SU-DHL-6 (cell line): ENCODE results near the gene CDK4.

Experiments used
- H2AFZ ChIP-seq: fragments of 200-600 bp; sonication (generic); 2 replicates; pipeline ENCODE4 v1.6.1; 2014; ENCODE audit warnings: low read depth, mild to moderate bottlenecking, moderate library complexity, mixed read lengths, antibody characterized with exemption, low read length; ENCODE audit not compliant: severe bottlenecking
- H3F3A ChIP-seq: fragments of 200-600 bp; shearing (Covaris generic); 2 replicates; pipeline ENCODE4 v1.6.0; 2016; ENCODE audit warnings: antibody characterized with exemption, mild to moderate bottlenecking; ENCODE audit not compliant: insufficient read depth
- H3K27ac ChIP-seq: fragments of 200-600 bp; sonication (generic); 2 replicates; pipeline ENCODE4 v1.5.1; 2016; ENCODE audit warnings: low read depth, mild to moderate bottlenecking, low read length, moderate library complexity, mixed read lengths
- H3K27me3 ChIP-seq: fragments of 200-600 bp; sonication (generic), shearing (Covaris generic); 2 replicates; pipeline ENCODE4 v1.6.0; 2014; ENCODE audit warnings: mild to moderate bottlenecking, low read length
- H3K36me3 ChIP-seq: fragments of 200-600 bp; sonication (generic); 2 replicates; pipeline ENCODE4 v1.6.1; 2014; ENCODE audit warnings: mild to moderate bottlenecking, low read length, mixed read lengths
- H3K4me2 ChIP-seq: fragments of 300-600, 200-600 bp; shearing (Covaris generic), sonication (generic); 2 replicates; pipeline ENCODE4 v1.6.0; 2014; ENCODE audit warnings: low read length, low read depth, mild to moderate bottlenecking; ENCODE audit not compliant: poor library complexity, severe bottlenecking
- H3K4me3 ChIP-seq: fragments of 200-600 bp; sonication (generic); 2 replicates; pipeline ENCODE4 v1.5.1; 2014; ENCODE audit warnings: antibody characterized with exemption, low read length, mild to moderate bottlenecking, mixed read lengths; ENCODE audit not compliant: insufficient read depth, poor library complexity, severe bottlenecking
- H3K79me2 ChIP-seq: fragments of 200-600 bp; sonication (generic); 2 replicates; pipeline ENCODE4 v1.6.1; 2014; ENCODE audit warnings: mild to moderate bottlenecking, low read length, moderate library complexity; ENCODE audit not compliant: insufficient read depth
- H3K9ac ChIP-seq: fragments of 200-600 bp; sonication (generic); 2 replicates; pipeline ENCODE4 v1.7.0; 2014; ENCODE audit warnings: mild to moderate bottlenecking, low read length
- H3K9me2 ChIP-seq: fragments of 200-600 bp; sonication (generic); replicated peaks from 2 replicates; pipeline ENCODE4 v1.6.1; 2014; ENCODE audit warnings: low read length; ENCODE audit not compliant: insufficient read depth
- H3K9me3 ChIP-seq: fragments of 200-600 bp; sonication (generic); 2 replicates; pipeline ENCODE4 v1.6.1; 2014; ENCODE audit warnings: low read length, mixed read lengths; ENCODE audit not compliant: insufficient read depth
- H4K20me1 ChIP-seq: fragments of 200-600 bp; sonication (generic); 2 replicates; pipeline ENCODE4 v1.6.1; 2014; ENCODE audit warnings: low read depth, mild to moderate bottlenecking, antibody characterized with exemption, low read length, moderate library complexity, mixed read lengths
- CTCF ChIP-seq: fragments of 200-600 bp; sonication (generic); IDR thresholded peaks from one replicate; pipeline ENCODE4 v1.5.1; 2017; ENCODE audit warnings: antibody characterized with exemption, mild to moderate bottlenecking, low read length, moderate library complexity; ENCODE audit not compliant: insufficient read depth, poor library complexity, severe bottlenecking
- EZH2phosphoT487 ChIP-seq: fragments of 200-600 bp; sonication (generic), shearing (Covaris generic); conservative IDR thresholded peaks from 2 replicates; pipeline ENCODE4 v1.6.1; 2018; ENCODE audit warnings: mild to moderate bottlenecking, antibody characterized with exemption, low read length, moderate library complexity, mixed read lengths

Gene CDK4

DNA sequence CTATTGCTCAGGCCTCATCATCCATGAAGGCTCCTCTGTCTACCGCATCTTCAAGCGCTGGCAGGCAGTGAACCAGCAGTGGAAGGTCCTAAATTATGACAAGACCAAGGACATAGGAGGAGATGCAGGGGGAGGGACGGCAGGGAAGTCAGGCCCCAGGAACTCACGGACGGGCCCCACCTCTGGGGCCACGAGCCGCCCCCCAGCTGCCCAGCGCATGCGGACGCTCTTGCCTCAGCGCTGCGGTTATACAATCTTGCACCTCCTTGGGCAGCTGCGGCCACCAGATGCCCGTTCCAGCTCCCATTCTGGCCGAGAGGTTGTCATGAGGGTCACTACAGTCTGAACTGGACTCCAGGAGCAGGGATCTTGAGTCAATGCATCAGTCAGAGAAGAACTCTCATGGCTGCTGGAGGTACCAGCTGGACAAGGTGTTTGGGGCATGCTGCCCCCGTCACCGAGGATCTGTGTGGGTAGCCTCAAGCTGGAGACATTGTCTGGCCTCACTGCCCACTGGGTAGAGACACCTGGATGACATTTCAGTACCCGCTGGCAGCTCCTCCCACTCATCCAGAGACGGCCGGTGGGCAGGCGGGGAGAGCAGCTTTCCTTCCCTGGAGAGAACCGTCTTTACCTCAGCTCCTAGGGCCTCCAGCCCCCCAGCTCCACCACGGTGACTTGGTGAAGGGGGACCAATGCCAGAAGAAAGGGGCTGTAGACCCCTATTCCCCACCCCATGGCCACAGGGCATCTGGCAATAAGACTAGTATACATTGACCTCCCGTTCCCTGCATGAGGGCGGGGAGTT lies 6.6 kb upstream of the CDK4 start:
- no peaks in the 10 kb centered on the region for H3K36me3 ChIP-seq
- no peak overlapping the region for H3K4me3 ChIP-seq
- H3K9me2 ChIP-seq, result no peaks in the 10 kb centered on the region
- peaks cover 8% of the 10 kb centered on the region for H4K20me1 ChIP-seq
- TF ChIP-seq EZH2phosphoT487, result no peak
- TF ChIP-seq CTCF, result no peak
- no peaks in the 10 kb centered on the region for H3K79me2 ChIP-seq
- no peak overlapping the region for H2AFZ ChIP-seq
- no peaks in the 10 kb centered on the region for H3K27me3 ChIP-seq
- H3K9ac ChIP-seq, result no peak overlapping the region
- peaks cover 19% of the 10 kb centered on the region for H3F3A ChIP-seq
- no peak overlapping the region for H3K4me2 ChIP-seq
- H3K9me3 ChIP-seq, result no peaks in the 10 kb centered on the region
- no peak overlapping the region for H3K27ac ChIP-seq

DNA sequence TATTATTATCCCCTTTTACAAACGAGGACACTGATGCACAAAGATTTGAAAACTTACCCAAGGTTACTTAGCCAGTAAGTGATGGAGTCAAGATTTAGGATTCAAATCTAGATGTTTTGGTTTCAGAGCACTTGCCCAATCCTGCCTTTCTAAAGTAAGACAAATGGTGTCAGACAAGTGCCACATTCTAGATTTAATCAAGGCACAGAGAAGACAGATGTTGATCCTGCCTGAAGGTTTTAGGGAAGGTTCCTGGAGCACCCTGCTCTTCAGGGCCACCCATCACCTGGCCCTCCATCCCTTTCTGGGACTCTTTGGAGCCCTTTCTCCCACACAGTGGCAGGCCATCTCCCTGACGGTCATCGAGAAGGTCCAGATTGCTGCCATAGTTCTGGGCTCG lies 5.7 kb upstream of the CDK4 start:
- no peaks in the 10 kb centered on the region for H3K9me3 ChIP-seq
- no peak overlapping the region for H3K4me3 ChIP-seq
- no peaks in the 10 kb centered on the region for H3K27me3 ChIP-seq
- no peak overlapping the region for H2AFZ ChIP-seq
- H3K9ac ChIP-seq, result no peak overlapping the region
- H3K79me2 ChIP-seq, result no peaks in the 10 kb centered on the region
- peaks cover 8% of the 10 kb centered on the region for H4K20me1 ChIP-seq
- peaks cover 25% of the 10 kb centered on the region for H3F3A ChIP-seq
- H3K27ac ChIP-seq, result no peak overlapping the region
- no peaks in the 10 kb centered on the region for H3K36me3 ChIP-seq
- H3K4me2 ChIP-seq, result no peak overlapping the region
- no peaks in the 10 kb centered on the region for H3K9me2 ChIP-seq
- TF ChIP-seq EZH2phosphoT487, result no peak
- TF ChIP-seq CTCF, result no peak

GRCh38 chr12:57756406-57757341 lies 4.6 kb upstream of the CDK4 start:
- H3F3A ChIP-seq, result peaks cover 25% of the 10 kb centered on the region
- peaks cover 4% of the 10 kb centered on the region for H3K79me2 ChIP-seq
- no peaks in the 10 kb centered on the region for H3K27me3 ChIP-seq
- H3K4me3 ChIP-seq, result peak overlapping the region; percentile 60
- peak overlapping the region; percentile 72 for H3K27ac ChIP-seq
- peak overlapping the region; percentile 92 for H3K4me2 ChIP-seq
- TF ChIP-seq CTCF (peak; percentile 83), EZH2phosphoT487 (no peak)
- H2AFZ ChIP-seq, result peak overlapping the region; percentile 47
- peaks cover 8% of the 10 kb centered on the region for H4K20me1 ChIP-seq
- peak overlapping the region; percentile 77 for H3K9ac ChIP-seq
- no peaks in the 10 kb centered on the region for H3K9me2 ChIP-seq
- no peaks in the 10 kb centered on the region for H3K36me3 ChIP-seq
- no peaks in the 10 kb centered on the region for H3K9me3 ChIP-seq
